ENCODE data around the gene HEBP1.

HEBP1 gene

DNA sequence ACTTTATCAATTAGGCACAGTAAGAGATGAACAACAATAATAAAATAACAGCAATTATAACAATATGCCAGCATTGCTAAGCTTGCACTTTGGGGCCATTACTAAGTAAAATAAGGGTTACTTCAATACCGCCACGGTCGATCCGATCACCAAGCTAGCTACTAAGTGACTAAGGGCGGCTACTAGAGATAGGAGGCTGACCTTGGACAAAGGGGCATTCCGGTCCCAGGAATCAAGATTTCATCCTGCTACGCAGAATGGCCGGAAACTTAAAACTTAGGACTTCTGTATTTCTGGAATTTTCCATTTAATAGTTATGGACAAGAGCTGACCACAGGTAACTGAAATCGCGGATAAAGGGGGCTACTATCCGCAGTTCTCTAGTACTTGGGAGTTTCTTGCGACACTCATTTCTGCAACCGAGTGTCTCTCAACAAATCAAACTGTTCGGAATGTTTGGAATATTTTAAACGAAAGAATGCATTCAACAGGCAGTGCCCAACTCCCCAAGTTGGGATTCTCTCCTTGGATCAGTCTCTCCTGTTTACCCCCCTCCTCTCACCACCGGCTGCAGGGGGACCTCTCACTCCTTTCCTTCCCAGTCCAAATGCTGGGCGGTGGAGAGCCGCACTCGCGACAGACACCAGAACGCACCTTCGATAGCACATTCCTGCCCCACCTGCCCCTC is 650 bp downstream of the HEBP1 start:
- Histone ChIP-seq H3K18ac (ENCODE audit: low read length) (peak overlapping the region; percentile 97), H3K79me1 (ENCODE audit: low read length) (peaks cover 14% of the 10 kb centered on the region), H3K14ac (ENCODE audit: low read length) (peak overlapping the region; percentile 94), H3K27me3 (ENCODE audit: insufficient read depth, low read length) (no peaks in the 10 kb centered on the region), H3K4me3 (ENCODE audit: low read depth, low read length) (peak overlapping the region; percentile 94), H3K79me2 (ENCODE audit: control insufficient read depth, insufficient read depth, low read length, poor library complexity) (peaks cover 9% of the 10 kb centered on the region), H3K9me3 (ENCODE audit: insufficient read depth, low read depth, low read length) (no peaks in the 10 kb centered on the region), H3K4ac (ENCODE audit: low read depth, low read length) (peak overlapping the region; percentile 50), H3K4me1 (ENCODE audit: control insufficient read depth in 1 of 2, insufficient read depth in 2 of 2, low read length in 2 of 2) (peaks cover 24 to 30% of the 10 kb centered on the region in 2 experiments), H2AK5ac (ENCODE audit: low read length) (no peak overlapping the region), H2BK5ac (ENCODE audit: low read depth, low read length, poor library complexity) (peak overlapping the region; percentile 76), H3K36me3 (ENCODE audit: control insufficient read depth in 1 of 2, insufficient read depth in 2 of 2, low read length in 2 of 2) (peaks cover 1 to 4% of the 10 kb centered on the region in 2 experiments), H4K12ac (ENCODE audit: low read depth, low read length) (no peak overlapping the region), H3K9ac (ENCODE audit: low read length) (peak overlapping the region; percentile 70), H2AFZ (ENCODE audit: insufficient read depth, low read length, poor library complexity) (peak overlapping the region; percentile 86), H3K4me2 (ENCODE audit: low read length) (peak overlapping the region; percentile 61), H3K27ac (ENCODE audit: low read depth, low read length) (peak overlapping the region; percentile 9), H4K91ac (ENCODE audit: low read depth, low read length) (peak overlapping the region; percentile 52), H2BK12ac (ENCODE audit: low read length) (no peak overlapping the region), H2BK120ac (ENCODE audit: insufficient read depth, low read length, poor library complexity) (peak overlapping the region; percentile 67), H3K23ac (ENCODE audit: low read length) (no peak overlapping the region), H4K8ac (ENCODE audit: low read depth, low read length) (peak overlapping the region; percentile 72)
- peak in 1 of 2 donors; percentile 56 for DNase-seq
- no CpG with 5 or more reads among the region's 22 CpGs for WGBS (ENCODE audit: extremely low coverage, insufficient coverage, insufficient read length)

- H3K9ac ChIP-seq (ENCODE audit: low read length) = no peak overlapping the region
- no peak overlapping the region for H2BK5ac ChIP-seq (ENCODE audit: low read depth, low read length, poor library complexity)
- no peak overlapping the region for H4K91ac ChIP-seq (ENCODE audit: low read depth, low read length)
- no peak overlapping the region for H3K4ac ChIP-seq (ENCODE audit: low read depth, low read length)
- H4K8ac ChIP-seq (ENCODE audit: low read depth, low read length) = no peak overlapping the region
- H3K4me2 ChIP-seq (ENCODE audit: low read length) = peak overlapping the region; percentile 54
- no peak overlapping the region for H3K14ac ChIP-seq (ENCODE audit: low read length)
- peaks cover 14% of the 10 kb centered on the region for H3K79me1 ChIP-seq (ENCODE audit: low read length)
- H3K36me3 ChIP-seq (ENCODE audit: control insufficient read depth in 1 of 2, insufficient read depth in 2 of 2, low read length in 2 of 2) = peaks cover 1 to 4% of the 10 kb centered on the region in 2 experiments
- no peaks in the 10 kb centered on the region for H3K27me3 ChIP-seq (ENCODE audit: insufficient read depth, low read length)
- no CpG with 5 or more reads among the region's 4 CpGs for WGBS (ENCODE audit: extremely low coverage, insufficient coverage, insufficient read length)
- H3K18ac ChIP-seq (ENCODE audit: low read length) = no peak overlapping the region
- no peak overlapping the region for H2AK5ac ChIP-seq (ENCODE audit: low read length)
- no peak overlapping the region for H2AFZ ChIP-seq (ENCODE audit: insufficient read depth, low read length, poor library complexity)
- no peak overlapping the region for H2BK12ac ChIP-seq (ENCODE audit: low read length)
- no peak overlapping the region for H3K4me3 ChIP-seq (ENCODE audit: low read depth, low read length)
- peaks cover 26 to 33% of the 10 kb centered on the region in 2 experiments for H3K4me1 ChIP-seq (ENCODE audit: control insufficient read depth in 1 of 2, insufficient read depth in 2 of 2, low read length in 2 of 2)
- H4K12ac ChIP-seq (ENCODE audit: low read depth, low read length) = no peak overlapping the region
- no peak overlapping the region for H3K27ac ChIP-seq (ENCODE audit: low read depth, low read length)
- H3K23ac ChIP-seq (ENCODE audit: low read length) = no peak overlapping the region
- no peaks in the 10 kb centered on the region for H3K9me3 ChIP-seq (ENCODE audit: insufficient read depth, low read depth, low read length)
- H3K79me2 ChIP-seq (ENCODE audit: control insufficient read depth, insufficient read depth, low read length, poor library complexity) = peaks cover 9% of the 10 kb centered on the region
- no peak for DNase-seq
- H2BK120ac ChIP-seq (ENCODE audit: insufficient read depth, low read length, poor library complexity) = no peak overlapping the region
Measured at GRCh38 chr12:12998248-12998647, 1.8 kb downstream of the HEBP1 start.

DNA sequence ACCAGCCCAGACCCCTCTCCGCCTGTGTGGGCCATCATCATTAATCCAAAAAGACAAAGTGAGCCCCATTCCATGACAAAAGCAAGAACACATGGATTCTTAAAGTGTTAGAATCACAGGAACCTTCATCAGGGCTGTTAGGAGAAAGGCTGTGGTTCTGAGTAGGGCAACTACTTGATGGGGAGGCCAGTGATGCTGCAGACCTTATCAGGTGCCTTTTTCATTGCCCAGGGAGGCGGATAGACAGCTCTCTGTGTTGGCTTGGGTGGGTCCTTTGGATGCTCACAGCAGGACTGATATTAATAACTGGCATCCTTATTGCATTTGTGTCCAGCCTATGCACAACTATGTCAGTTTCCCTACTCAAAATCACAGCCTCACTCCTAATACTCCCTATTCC is 2.3 kb downstream of the HEBP1 start:
- Histone ChIP-seq H3K4me3 (ENCODE audit: low read depth, low read length) (no peak overlapping the region), H4K91ac (ENCODE audit: low read depth, low read length) (no peak overlapping the region), H2AFZ (ENCODE audit: insufficient read depth, low read length, poor library complexity) (no peak overlapping the region), H3K27ac (ENCODE audit: low read depth, low read length) (no peak overlapping the region), H4K12ac (ENCODE audit: low read depth, low read length) (no peak overlapping the region), H2BK5ac (ENCODE audit: low read depth, low read length, poor library complexity) (no peak overlapping the region), H3K4me2 (ENCODE audit: low read length) (no peak overlapping the region), H3K14ac (ENCODE audit: low read length) (no peak overlapping the region), H3K23ac (ENCODE audit: low read length) (no peak overlapping the region), H3K18ac (ENCODE audit: low read length) (peak overlapping the region; percentile 47), H2AK5ac (ENCODE audit: low read length) (no peak overlapping the region), H3K4me1 (ENCODE audit: control insufficient read depth in 1 of 2, insufficient read depth in 2 of 2, low read length in 2 of 2) (peaks cover 26 to 33% of the 10 kb centered on the region in 2 experiments), H3K9ac (ENCODE audit: low read length) (no peak overlapping the region), H3K27me3 (ENCODE audit: insufficient read depth, low read length) (no peaks in the 10 kb centered on the region), H3K36me3 (ENCODE audit: control insufficient read depth in 1 of 2, insufficient read depth in 2 of 2, low read length in 2 of 2) (peaks cover 1 to 4% of the 10 kb centered on the region in 2 experiments), H3K4ac (ENCODE audit: low read depth, low read length) (peak overlapping the region; percentile 7), H2BK12ac (ENCODE audit: low read length) (no peak overlapping the region), H2BK120ac (ENCODE audit: insufficient read depth, low read length, poor library complexity) (no peak overlapping the region), H4K8ac (ENCODE audit: low read depth, low read length) (no peak overlapping the region), H3K9me3 (ENCODE audit: insufficient read depth, low read depth, low read length) (no peaks in the 10 kb centered on the region), H3K79me2 (ENCODE audit: control insufficient read depth, insufficient read depth, low read length, poor library complexity) (peaks cover 9% of the 10 kb centered on the region), H3K79me1 (ENCODE audit: low read length) (peaks cover 14% of the 10 kb centered on the region)
- DNase-seq = no peak
- WGBS (ENCODE audit: extremely low coverage, insufficient coverage, insufficient read length) = no CpG with 5 or more reads among the region's 2 CpGs

GRCh38 chr12:12997156-12997555 is 2.9 kb downstream of the HEBP1 start:
- Histone ChIP-seq H3K9me3 (ENCODE audit: insufficient read depth, low read depth, low read length) (no peaks in the 10 kb centered on the region), H3K4ac (ENCODE audit: low read depth, low read length) (peak overlapping the region; percentile 20), H3K4me2 (ENCODE audit: low read length) (no peak overlapping the region), H3K9ac (ENCODE audit: low read length) (no peak overlapping the region), H4K8ac (ENCODE audit: low read depth, low read length) (no peak overlapping the region), H3K18ac (ENCODE audit: low read length) (no peak overlapping the region), H2BK12ac (ENCODE audit: low read length) (no peak overlapping the region), H4K12ac (ENCODE audit: low read depth, low read length) (no peak overlapping the region), H3K4me1 (ENCODE audit: control insufficient read depth in 1 of 2, insufficient read depth in 2 of 2, low read length in 2 of 2) (peaks cover 27 to 36% of the 10 kb centered on the region in 2 experiments), H2BK120ac (ENCODE audit: insufficient read depth, low read length, poor library complexity) (no peak overlapping the region), H3K79me1 (ENCODE audit: low read length) (peaks cover 17% of the 10 kb centered on the region), H2AK5ac (ENCODE audit: low read length) (no peak overlapping the region), H3K14ac (ENCODE audit: low read length) (no peak overlapping the region), H2BK5ac (ENCODE audit: low read depth, low read length, poor library complexity) (no peak overlapping the region), H3K4me3 (ENCODE audit: low read depth, low read length) (no peak overlapping the region), H3K79me2 (ENCODE audit: control insufficient read depth, insufficient read depth, low read length, poor library complexity) (peaks cover 10% of the 10 kb centered on the region), H3K27me3 (ENCODE audit: insufficient read depth, low read length) (no peaks in the 10 kb centered on the region), H3K36me3 (ENCODE audit: control insufficient read depth in 1 of 2, insufficient read depth in 2 of 2, low read length in 2 of 2) (peaks cover under 1 to 1% of the 10 kb centered on the region in 2 experiments), H3K27ac (ENCODE audit: low read depth, low read length) (no peak overlapping the region), H4K91ac (ENCODE audit: low read depth, low read length) (no peak overlapping the region), H3K23ac (ENCODE audit: low read length) (no peak overlapping the region), H2AFZ (ENCODE audit: insufficient read depth, low read length, poor library complexity) (no peak overlapping the region)
- no CpG with 5 or more reads among the region's 3 CpGs for WGBS (ENCODE audit: extremely low coverage, insufficient coverage, insufficient read length)
- DNase-seq = no peak
